Jurkat, Clone E6-1 (cell line): ENCODE measurements around the gene VPS16.
A peak's percentile ranks its signal among the peaks of the same experiment; 100 is the strongest.

Experiments used
- DNase-seq: peaks from one replicate; pipeline ENCODE4 v3.0.0-alpha.2; 2011; ENCODE audit warnings: low read depth, low spot score
- H3K4me3 ChIP-seq: 2 replicates; pipeline ENCODE4 v1.5.1; 2011; ENCODE audit warnings: mild to moderate bottlenecking, low read length, control low read depth, moderate library complexity

The VPS16 gene

DNA sequence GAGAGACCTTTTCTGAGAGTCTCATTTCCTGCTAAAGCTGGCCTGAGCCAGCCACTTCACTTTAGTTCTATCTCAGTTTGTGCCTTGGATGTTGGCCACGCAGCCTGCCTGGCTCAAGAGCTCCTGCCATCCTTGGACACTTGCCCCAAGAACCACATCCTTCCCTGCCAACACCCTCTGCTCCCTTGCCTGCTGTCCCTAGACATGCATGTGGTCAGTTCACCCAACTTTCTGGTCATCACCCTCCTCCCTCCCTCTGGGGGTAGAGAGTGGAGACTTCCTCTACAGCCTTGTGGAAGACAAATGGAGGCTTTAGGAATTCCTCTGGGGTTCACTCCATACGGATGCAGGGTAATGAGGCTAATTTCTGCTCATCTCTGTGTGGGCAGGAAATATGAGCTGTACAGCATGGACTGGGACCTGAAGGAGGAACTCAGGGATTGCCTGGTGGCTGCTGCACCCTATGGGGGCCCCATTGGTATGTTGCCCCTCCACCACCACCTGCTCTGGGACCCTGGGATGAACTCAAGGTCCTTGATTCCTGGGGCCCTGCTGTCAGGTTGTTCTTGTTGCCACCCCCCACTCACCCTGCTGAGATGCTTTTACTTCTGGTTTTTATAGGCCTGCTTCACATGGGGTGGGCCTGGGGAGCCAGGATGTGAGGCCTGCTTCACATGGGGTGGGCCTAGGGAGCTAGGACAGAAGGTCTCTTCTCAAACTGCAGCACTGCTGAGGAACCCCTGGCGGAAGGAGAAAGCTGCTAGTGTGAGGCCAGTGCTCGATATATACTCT, 19.0 kb downstream of the VPS16 start:
- H3K4me3 ChIP-seq, result no peak overlapping the region
- no peak for DNase-seq

DNA sequence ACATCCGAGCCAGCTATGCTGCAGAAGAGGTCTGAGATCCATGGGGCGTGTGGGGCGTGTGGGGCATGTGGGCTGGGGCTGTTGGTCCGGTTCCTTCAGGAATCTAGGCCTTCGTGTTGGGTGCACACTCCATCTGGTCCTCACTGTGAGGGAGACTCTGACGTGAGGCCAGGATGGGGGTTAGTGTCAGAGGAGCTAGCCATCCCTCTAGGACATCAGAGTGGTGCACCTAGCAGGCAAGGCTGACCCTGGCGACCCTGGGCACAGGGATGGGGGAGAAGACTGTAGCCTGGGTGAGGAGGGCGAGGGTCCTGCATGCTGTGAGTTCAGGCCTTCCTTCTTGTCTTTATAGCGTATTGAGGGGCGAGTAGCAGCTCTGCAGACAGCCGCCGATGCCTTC, 24.1 kb downstream of the VPS16 start:
- no peak for DNase-seq
- no peak overlapping the region for H3K4me3 ChIP-seq

DNA sequence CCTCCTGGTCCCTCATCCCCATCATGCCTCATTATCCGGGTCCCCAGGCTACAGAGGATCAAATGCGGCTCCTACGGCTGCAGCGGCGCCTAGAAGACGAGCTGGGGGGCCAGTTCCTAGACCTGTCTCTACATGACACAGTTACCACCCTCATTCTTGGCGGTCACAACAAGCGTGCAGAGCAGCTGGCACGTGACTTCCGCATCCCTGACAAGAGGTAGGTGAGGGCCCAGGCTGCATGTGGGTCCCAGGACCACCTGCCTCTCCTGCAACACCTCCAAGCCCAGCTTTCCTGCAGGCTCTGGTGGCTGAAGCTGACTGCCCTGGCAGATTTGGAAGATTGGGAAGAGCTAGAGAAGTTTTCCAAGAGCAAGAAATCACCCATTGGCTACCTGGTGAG, 24.6 kb downstream of the VPS16 start:
- no peak for DNase-seq
- H3K4me3 ChIP-seq, result no peak overlapping the region

DNA sequence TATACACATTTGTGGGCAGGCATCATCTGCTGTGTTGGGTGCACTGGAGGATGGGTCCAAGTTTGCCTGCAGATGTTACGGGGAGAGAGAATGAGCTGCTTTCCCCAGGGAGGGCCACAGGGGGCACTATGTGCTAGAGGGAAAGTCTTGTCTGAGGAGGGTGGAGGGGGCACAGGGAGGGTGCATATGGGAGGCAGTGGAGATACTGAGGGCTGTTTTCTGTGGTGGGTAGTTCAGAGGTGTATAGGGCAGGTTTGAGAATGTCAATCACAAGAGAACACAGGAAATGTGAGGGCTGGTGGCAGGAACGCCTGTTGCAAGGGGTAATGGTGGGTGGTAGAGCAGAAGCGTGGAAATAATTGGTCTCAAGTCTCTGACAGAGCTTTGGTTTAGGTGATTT, 25.1 kb downstream of the VPS16 start:
- DNase-seq, result peak; percentile 76
- no peak overlapping the region for H3K4me3 ChIP-seq

DNA sequence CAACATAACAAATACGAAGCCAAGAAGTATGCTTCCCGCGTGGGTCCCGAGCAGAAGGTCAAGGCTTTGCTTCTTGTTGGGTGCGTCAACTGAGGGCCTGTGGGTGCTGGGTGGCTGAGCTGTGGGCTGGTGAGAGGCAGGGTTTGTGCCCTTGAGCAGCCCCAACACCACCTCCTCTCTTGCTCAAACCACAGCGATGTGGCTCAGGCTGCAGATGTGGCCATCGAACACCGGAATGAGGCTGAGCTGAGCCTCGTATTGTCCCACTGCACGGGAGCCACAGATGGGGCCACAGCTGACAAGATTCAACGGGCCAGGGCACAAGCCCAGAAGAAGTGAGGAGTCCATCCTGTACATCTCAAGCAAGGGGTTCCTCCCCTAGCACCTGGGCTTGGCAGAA, 25.7 kb downstream of the VPS16 start:
- DNase-seq, result no peak
- H3K4me3 ChIP-seq, result no peak overlapping the region

DNA sequence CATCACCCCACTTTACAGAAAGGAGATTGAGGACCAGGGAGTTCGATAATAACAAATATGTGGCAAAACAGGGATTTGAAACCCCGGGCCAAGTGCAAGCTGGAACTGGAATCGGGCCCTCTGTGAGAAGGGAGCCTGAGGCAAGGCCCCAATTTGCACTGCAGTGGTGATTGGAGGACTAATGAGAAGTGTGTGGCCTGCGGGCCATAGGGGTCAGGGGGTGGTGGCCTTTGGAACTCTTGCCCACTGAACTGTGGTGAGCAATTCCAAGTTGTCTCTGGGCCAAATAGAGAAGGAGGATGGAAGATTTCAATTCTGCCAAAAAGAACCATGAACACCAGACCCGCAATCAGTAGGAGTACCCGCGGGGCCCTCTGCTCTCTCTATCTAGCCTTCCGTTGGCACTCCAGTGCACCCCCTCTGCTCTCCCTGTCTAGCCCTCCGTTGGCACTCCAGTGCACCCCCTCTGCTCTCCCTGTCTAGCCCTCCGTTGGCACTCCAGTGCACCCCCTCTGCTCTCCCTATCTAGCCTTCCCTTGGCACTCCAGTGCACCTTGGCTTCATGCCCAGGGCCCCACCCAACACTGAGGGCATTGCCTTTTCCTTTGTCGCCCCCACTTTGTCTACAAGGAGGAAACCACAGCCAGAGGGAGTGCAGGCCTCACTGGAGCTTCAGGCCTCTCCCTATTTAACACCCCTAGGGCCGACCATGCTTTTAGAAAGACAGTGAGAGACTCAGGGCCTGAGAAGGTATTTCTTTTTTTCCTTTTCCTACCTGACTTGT, 26.7 kb downstream of the VPS16 start:
- no peak for DNase-seq

DNA sequence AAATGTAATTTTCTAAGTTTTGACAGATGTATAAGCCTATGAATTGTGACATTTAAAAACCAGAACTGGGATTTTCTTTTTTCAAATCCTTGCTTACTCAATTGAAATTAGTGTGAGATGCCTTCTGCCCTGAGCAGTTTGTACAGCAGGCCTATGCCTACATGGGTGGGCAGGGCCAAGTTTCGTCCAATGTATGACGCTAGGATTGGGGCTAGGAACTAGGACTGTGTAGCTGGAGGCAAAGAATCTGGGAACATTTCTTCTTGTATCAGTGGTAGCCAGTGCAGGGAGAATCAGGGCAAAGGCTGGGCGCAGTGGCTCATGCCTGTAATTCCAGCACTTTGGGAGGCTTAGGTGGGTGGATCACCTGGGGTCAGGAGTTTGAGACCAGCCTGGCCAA, 28.8 kb downstream of the VPS16 start:
- no peak overlapping the region for H3K4me3 ChIP-seq
- DNase-seq, result no peak

More for the DNA sequence above, 26.7 kb downstream of the VPS16 start:
- no peak overlapping the region for H3K4me3 ChIP-seq

DNA sequence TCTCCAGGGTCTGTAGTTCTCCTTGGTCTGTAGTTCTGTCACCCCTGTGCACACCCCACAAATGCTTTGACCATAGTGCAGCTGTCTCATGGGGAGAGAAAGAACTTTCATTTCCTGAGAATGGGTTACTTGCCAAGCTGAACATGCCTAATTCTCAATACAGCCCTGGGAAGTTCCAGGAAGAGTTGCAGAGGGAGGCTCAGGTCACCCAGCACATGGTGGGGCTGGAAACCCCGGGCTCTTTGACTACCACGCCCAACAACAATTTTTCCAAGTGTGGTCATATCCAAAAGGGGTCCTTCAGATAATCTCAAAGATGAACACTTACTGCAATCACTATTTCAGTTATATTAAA, 30.5 kb downstream of the VPS16 start:
- DNase-seq, result no peak
- no peak overlapping the region for H3K4me3 ChIP-seq

DNA sequence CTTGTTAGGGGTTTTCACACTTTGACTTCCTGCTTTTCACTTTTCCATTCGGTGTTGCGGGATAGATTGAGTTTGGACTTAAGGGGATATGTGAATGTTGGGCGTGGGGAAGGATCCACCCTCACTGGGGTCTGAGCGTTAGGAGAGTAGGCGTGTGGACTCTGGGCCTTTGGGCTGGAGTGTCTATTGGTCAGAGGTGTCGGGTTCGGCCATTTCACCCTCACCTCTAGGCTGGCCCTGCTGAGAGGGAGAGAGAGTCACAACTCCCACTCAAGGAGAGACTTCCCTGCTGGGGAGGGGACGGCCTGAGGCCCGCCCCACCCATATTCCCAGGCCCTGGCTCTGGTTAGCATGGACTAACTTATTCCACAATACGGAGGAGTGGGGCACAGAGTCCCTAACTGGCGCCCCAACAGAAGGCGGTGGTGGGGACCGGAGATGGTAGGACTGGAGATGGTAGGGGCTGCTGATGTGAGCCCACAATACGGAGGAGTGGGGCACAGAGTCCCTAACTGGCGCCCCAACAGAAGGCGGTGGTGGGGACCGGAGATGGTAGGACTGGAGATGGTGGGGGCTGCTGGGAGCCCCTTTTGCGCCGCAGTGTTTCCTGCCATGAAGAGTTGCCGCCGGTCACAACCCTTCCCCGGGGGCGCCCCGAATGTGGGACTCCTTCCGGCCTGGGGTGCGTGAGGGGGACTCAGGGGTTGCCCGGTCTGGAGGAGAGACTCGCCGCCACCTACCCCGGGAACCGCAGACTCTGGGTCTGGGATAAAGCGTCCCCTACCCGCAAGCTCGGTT, 31.3 kb downstream of the VPS16 start:
- H3K4me3 ChIP-seq, result peak overlapping the region; percentile 71
- DNase-seq, result no peak

DNA sequence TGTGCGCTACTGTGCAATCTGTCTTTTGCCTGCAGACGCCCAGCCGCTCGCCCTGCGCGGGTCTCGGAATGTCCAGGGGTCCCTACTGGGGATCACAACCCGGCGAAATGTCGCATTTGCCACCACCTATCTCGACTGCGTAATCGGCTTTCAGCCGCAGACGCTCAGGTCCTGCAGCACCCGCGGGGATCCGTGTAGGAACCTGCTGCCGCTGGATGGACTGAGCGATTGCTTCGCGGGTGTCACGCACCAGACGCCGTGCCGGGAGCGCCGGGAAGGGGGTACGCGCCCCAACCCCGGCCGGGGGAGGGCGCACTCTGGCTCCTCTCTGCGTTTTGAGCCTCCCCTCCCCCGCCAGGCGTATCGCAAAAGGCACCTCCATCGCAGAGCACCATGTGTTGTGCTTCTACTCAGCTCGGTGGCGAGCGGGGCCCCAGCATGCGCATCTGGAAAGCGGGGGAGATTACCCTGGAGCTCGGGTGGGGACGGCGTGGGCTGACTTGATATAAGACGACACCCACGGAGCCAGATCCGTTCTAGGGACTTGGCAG, 32.0 kb downstream of the VPS16 start:
- DNase-seq, result peak; percentile 54
- H3K4me3 ChIP-seq, result peak overlapping the region; percentile 71

DNA sequence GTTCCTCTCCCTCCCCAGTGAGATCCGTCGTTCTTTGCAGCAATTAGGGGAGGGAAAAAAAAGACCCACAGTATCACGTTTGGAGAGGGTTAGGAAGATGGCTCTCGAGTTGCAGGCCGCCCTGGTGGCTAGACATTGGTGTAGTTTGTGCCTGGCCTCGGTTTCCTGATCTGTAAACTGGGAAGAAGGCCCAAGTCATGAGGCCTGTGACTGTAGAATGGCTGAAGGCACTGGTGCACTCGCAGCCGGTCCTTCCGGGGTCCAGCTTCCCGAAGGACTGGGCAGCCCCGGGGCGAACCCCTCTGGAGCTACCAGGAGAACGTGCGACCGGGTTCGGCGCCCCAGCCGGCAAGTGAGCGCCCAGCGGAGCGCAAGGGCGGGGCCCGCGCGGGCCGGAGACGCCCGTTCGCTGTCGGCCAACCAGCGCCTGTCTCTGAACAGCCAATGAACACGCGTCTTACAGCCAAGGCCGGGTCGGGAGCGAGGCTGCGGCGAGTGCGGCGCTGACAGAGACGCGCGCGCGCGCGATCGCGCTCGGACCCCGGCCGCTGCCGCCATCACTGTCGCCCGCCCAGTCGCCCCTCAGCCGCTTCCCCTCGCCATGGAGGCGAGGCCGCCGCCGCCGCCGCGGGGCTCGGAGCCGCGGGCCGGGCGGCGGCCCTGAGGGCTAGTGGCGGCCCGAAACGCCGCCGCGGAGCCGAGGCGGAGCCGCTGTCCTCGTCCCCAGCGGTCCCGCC, 32.6 kb downstream of the VPS16 start, which contains the start of gene PTPRA:
Gene PTPRA, plus strand, starts transcription at position 472 of the 737 bp plus-strand sequence. CDS start 90,797 bp downstream, outside the sequence.
- peak; percentile 87 for DNase-seq
- H3K4me3 ChIP-seq, result peak within 1 kb of the TSS; percentile 71

DNA sequence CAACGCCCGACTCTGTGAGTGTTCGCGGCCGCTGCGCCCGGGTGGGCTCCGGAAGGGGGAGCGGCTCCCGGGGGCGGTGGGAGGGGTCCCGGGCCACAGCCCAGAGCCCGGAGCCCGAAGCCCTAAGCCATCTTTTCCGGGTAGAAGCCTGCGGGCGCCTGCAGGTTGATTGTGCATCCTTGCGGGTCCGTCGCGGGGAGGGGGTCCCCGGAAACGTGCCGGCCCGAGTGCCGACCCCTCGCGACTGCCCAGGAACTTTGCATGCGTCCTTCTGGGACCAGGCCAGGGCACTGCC, 33.1 kb downstream of the VPS16 start:
- DNase-seq, result peak; percentile 48
- H3K4me3 ChIP-seq, result peak overlapping the region; percentile 71

DNA sequence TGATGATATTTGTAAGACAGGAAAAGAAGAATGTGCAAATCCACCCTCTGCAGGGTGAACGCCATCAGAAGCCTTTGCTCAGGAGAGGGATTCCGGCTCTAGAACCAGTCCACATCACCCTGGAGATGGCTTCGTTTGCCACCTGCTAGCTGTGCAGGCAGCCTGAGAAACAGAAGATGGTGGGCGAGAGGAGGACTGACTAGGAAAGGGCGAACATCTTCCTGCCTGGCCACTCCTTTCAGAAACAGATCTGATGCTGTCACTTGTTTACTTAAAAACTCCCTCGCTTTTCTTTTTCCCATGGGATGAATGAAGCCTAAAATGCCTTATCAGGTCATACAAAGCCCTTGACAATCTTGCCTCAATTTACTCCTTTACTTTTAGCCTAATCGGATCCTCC, 33.9 kb downstream of the VPS16 start:
- no peak for DNase-seq
- peak overlapping the region; percentile 71 for H3K4me3 ChIP-seq

DNA sequence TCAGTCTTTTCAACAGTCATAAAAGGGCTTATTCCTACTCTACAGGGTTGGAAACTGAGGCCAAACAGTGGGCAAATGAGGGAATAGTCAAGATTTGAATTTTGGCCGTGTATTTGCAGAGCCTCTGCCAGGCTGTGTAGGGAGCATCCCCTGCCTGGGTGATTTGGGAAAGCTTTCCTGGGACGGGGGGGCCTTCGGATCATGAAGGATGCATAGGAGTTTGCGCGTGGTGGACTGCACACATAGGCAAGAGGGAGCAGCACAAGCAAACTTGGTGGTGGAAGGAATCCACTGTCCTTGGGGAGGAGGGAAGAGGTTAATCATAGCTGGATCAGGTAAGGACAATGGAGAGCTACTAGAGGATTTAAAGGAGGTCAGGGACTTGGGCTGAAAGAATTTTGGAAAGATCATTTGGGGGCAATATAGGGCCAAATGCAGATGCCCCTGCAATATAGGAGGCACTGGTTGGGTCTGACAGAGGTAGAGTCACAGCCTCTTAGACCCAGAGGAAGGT, 35.2 kb downstream of the VPS16 start:
- no peak for DNase-seq
- no peak overlapping the region for H3K4me3 ChIP-seq

DNA sequence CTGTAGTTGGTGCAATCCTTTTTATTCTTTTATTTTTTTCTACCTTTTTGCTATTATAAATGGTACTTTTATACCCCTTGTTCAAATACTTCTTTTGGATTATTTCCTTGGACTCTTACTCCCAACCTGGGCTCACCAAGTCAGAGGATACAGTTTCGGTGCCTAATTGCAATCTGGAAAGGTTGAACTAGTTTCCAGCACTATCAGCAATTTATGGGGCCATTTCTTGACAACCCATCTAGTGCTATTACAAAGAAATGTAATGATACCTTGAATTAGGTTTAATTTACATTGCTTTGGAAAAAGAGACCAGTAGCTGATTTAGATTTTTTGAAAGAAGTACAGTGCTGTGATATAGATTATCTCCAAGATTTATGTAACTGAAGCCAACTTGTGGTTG, 38.0 kb downstream of the VPS16 start:
- H3K4me3 ChIP-seq, result no peak overlapping the region
- no peak for DNase-seq

DNA sequence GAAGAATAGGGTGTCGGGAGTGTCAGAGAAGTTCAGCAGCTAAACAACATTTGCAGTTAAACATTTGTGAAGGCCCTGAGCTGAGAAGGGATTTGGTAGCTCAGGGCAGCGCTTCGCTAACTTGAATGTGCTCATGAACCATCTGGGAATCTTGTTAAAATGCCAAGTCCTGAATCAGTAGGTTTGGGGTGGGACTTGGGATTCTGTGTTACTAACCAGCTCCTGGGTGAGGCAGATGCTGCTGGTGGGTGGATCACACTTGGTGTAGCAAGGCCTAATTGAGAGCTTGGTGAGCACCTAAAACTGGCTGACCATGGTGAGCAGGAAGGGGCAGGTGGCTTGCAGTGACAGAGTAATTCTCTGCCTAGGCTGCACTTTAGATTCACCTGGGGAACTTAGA, 38.6 kb downstream of the VPS16 start:
- no peak overlapping the region for H3K4me3 ChIP-seq
- DNase-seq, result no peak

DNA sequence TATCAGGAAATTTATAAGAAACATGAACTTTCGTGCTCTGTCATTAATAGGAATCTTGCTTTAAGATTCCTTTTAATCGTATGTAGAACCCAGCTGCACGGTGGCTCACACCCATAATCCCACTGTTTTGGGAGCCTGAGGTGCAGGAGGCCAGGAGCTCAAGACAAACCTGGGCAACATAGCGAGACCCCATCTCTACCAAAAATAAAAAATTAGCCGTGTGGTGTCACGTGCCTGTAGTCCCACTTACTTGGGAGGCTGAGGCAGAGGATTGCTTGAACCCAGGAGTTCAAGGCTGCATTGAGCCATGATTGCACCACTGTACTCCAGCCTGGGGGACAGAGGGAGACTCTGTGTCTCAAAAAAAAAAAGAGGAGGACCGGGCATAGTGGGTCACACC, 40.1 kb downstream of the VPS16 start:
- no peak overlapping the region for H3K4me3 ChIP-seq
- DNase-seq, result no peak

DNA sequence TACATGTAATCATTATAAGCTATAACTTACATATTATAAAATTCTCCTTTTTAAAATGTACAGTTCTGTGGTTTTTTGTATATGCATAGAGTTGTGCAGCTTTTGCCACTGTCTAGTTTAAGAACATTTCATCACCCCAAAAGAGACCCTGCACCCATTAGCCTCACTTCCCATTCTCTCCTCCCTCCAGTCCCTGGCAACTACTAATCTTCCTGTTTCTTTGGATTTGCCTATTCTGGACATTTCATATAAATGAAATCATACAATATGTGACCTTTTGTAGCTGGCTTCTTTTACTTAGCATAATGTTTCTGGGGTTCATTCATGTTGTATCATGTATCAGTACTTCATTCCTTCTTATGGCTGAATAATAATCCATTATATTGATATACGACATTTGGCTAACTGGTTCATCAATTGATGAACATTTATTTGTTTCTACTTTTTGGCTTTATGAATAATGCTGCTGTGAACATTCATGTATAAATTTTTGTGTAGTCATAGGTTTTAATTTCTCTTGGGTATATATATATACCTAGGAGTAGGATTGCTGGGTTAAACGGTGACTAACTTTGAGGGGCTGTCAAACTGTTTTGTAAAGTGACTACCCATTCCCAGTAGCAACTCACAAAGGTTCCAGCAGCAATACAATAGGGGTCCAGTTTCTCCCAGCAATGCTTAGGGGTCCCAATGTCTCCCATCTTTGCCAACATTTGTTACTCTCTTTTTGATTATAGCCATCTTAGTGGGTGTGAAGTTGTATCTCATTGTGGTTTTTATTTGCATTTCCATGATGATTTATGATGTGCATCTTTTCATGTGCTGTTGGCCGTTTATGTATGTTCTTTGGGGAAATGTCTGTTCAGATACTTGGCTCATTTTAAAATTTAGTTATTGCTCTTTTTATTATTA, 43.4 kb downstream of the VPS16 start:
- no peak overlapping the region for H3K4me3 ChIP-seq
- DNase-seq, result no peak
